Retinal pigment epithelial cell (primary cell): ENCODE data around the gene NMUR1.
A peak's percentile ranks its signal among the peaks of the same experiment; 100 is the strongest.

ENCODE experiments used
- DNase-seq: peaks from one replicate; pipeline ENCODE4 v3.0.0-alpha.2; 2010; ENCODE audit warnings: low read depth
- H3K4me3 ChIP-seq: 2 replicates; pipeline ENCODE4 v1.5.1; 2011; ENCODE audit warnings: mild to moderate bottlenecking, low read length, control low read depth, moderate library complexity
- CTCF ChIP-seq: conservative IDR thresholded peaks from 2 replicates; pipeline ENCODE4 v1.5.1; 2011; ENCODE audit warnings: low read depth, low read length, control low read depth, inconsistent platforms

NMUR1 gene

GRCh38 chr2:231541645-231542044, 11.4 kb upstream of the NMUR1 start:
- no peak overlapping the region for H3K4me3 ChIP-seq
- peak; percentile 33 for TF ChIP-seq CTCF
- DNase-seq = no peak

- H3K4me3 ChIP-seq = no peak overlapping the region
- no peak for DNase-seq
- TF ChIP-seq CTCF = no peak
Measured at GRCh38 chr2:231539991-231540390, 9.7 kb upstream of the NMUR1 start.

- TF ChIP-seq CTCF = no peak
Measured at GRCh38 chr2:231535961-231536360, 5.7 kb upstream of the NMUR1 start.

GRCh38 chr2:231533777-231534125, 3.5 kb upstream of the NMUR1 start:
- no peak overlapping the region for H3K4me3 ChIP-seq
- DNase-seq = no peak
- no peak for TF ChIP-seq CTCF

More at GRCh38 chr2:231535961-231536360, 5.7 kb upstream of the NMUR1 start:
- DNase-seq = no peak
- H3K4me3 ChIP-seq = no peak overlapping the region

GRCh38 chr2:231533086-231533776, 3.0 kb upstream of the NMUR1 start:
- DNase-seq = no peak
- TF ChIP-seq CTCF = no peak
- H3K4me3 ChIP-seq = no peak overlapping the region

GRCh38 chr2:231532756-231533035, 2.5 kb upstream of the NMUR1 start:
- no peak overlapping the region for H3K4me3 ChIP-seq
- no peak for TF ChIP-seq CTCF
- DNase-seq = no peak

GRCh38 chr2:231531883-231532755, 1.9 kb upstream of the NMUR1 start:
- TF ChIP-seq CTCF = no peak
- no peak for DNase-seq
- H3K4me3 ChIP-seq = no peak overlapping the region
